HuH-7.5 (cell line): ENCODE data around the gene MRE11.

Experiments
- DNase-seq: peaks from one replicate; pipeline ENCODE4 v3.0.0; 2011; ENCODE audit warnings: low spot score

The MRE11 gene

DNA sequence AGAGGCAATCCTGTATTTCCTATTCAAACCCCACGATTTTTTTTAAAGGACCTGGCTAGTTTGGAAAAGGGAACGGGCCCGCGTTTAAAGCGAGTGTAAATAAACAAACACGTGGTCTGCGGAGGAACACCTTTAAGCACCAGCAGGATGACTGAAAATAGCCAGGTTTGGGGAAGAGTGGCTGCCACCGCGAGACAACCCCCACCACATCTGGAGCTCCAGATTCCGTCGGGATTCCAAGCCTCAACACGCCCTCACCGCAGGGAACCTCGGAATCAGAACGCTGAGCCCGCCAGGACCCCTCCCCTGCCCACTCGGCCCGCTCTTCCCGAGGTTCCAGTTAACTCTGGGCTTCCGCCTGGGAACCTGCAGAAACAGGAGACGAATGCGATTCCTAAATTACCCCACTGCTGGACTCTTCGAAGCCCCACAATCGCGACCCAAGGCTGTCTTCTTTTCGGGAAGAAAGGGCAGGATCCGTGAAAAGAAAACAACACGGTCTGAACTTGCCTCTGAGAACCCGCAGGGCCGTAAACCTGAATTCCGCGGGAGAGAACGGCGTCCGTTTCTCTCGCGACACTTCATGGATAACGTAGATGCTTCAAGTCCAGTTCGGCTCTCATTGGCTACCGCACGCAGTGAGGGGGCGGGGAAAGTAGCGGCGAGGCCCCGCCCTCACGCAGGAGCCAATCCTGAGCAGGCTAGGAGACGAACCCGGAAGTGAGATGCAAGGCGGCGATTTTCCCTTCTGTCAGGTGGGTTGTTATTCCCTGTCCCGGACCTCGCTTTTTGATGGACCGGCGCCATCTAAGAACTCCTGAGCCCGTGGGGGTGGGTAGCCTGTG, at the start of gene MRE11, which contains the start of gene ANKRD49:
Gene MRE11, minus strand, starts transcription at position 564 of the 845 bp plus-strand sequence. CDS start 1,043 bp downstream, outside the sequence.
Gene ANKRD49, plus strand, starts transcription at position 704 of the 845 bp plus-strand sequence. CDS start 2,710 bp downstream, outside the sequence.
- peak; percentile 48 for DNase-seq

DNA sequence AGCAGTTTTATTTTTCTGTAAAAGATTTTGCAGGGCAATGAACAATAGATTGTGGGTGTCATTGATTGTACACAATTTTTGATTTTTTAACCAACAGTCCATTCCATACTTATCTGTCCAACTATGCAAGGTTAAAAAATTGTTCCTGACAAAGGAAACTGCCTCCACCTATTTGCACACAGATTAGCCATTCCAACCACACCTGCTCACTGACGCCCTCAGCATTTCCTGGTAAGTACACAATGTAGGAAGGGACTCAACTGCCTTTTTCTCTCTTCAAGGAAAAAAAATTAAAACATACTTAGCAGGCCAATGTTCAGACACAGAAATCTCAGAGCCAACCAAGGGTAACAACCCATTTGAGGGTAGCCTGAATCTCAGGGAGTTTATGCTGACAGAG, 45.8 kb upstream of the MRE11 start:
- DNase-seq, result no peak

DNA sequence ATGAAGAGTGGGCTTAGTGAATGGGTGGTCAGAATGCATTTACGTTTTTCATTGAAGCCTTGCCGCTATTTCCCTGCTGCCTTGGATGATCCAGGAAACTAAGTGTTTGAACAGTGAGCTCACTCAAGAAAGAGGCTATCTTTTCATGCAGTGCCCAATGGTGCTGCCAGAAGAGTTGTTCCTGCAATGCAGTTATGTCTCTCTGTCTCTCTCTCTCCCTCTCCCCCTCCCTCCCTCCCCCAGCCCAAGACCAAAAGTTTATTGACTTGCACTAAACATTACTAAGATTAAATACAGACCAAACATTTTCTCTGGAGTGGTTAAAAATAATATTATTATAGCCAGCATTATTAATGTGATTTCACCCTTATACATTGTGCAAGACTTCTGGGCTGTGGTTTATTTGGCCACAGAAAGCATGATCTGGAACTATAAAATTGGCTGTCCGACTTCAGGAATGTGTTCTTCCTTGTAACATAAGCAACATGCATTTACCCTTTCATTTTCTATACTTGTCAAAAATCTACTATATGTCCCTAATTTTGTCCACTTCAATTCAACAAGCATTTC, 43.5 kb upstream of the MRE11 start:
- DNase-seq, result no peak

DNA sequence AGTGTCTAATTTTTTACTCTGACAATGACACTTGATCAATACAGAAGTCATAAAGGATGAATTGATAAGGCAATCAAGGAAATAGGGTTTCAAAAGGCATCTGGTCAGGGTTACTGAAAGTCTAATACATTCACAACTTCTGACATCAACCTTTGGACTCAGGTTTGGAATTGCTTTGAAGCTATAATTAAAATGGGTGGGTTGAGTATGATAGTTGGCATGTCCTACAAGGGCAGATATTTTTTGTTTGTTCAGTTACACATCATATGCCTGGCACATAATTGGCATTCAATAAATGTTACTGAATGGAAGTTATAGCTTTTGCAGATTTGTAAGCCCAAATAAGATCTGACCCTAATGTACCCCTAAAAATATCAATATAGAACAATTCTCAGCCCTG, 42.7 kb upstream of the MRE11 start:
- no peak for DNase-seq

DNA sequence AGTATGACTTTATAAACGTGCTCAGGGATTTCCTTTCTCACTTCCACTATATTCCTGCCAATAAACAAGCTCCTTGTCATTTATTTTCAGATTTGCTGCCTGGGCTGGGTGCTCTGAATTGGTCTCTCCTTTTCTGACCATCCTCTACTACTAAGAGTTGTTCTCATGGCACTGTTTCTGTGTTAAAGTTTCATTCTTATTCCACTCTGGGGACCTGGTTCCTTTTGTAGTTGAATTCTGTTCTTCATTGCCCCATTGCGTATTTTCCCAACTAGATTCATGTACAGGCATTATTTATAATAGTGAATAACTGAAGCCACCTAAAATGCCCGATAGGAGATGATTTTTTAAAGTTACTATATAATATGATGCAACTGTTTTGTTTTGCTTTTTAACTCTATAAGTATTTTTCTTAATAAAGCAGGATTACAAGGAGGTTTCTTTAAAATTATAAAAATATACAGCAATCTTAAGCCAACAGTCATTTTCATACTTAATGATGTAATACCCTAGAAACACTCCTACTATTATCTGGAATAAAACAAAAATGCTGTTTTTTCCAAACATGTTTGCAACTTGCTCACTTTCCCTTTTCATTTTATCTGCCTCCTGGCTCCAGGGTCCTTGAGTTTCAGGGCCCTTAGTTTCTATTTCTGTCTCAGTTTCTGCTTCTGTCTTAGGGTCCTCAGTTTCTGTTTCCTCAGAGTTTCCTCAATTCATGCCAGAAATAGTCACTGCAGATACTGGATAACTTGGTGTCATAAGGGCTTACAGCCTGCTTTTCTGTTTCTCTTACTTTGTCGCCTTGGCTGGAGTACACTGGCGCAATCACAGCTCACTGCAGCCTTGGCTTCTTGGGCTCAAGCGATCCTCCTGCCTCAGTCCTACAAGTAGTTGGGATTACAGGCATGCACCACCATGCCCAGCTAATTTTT, 40.3 kb upstream of the MRE11 start:
- no peak for DNase-seq

DNA sequence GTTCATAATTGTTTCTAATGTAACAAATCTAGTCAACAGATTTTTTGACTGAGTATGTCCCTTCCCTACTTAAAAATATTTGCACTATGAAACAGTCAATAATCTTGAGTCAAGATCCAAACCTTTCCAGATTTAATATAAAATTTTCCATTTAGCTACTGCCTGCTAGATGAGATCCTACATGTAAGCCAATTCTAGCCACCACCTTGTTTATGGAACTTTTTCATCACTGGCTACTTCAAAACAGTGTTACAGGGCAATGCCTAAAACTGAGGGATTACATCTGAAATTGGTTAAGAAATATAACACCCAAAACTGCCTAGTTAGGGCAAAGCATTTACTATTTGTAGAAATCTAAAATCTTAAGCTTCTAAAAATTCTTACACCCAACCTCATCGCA, 39.6 kb upstream of the MRE11 start:
- no peak for DNase-seq

DNA sequence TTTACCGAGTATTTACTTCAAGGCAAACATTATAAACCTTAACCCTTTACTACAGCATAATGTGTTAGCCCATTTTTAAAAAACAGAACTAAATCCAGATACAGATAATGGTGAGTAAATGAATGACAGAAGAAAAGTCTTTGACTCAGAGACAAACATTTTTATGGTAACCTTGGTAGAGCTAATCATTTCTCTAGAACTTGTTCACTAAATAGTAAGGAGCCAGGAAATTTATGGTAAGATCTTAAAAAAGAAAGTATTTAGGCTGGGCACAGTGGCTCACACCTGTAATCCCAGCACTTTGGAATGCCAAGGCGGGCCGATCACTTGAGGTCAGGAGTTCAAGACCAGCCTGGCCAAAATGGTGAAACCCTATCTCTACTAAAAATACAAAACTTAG, 38.6 kb upstream of the MRE11 start:
- no peak for DNase-seq

DNA sequence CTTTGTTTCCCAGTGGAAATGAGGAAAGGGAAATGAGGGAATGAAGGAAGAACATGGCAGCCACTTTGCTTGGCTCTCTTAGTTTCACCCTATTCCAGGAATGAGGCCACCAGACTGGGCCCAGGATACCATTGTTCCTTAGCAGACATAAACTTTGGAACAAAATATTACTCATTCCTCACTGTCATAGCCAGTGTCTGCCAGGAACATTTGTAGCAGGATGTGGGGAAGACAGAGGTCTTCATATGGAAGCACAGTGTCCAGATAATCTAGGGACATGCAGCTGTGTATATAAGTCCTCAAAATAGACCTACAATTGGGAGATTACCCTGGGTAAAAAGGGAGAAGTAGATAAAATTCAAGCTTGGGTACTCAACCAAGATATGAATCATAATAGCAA, 34.9 kb upstream of the MRE11 start:
- no peak for DNase-seq

DNA sequence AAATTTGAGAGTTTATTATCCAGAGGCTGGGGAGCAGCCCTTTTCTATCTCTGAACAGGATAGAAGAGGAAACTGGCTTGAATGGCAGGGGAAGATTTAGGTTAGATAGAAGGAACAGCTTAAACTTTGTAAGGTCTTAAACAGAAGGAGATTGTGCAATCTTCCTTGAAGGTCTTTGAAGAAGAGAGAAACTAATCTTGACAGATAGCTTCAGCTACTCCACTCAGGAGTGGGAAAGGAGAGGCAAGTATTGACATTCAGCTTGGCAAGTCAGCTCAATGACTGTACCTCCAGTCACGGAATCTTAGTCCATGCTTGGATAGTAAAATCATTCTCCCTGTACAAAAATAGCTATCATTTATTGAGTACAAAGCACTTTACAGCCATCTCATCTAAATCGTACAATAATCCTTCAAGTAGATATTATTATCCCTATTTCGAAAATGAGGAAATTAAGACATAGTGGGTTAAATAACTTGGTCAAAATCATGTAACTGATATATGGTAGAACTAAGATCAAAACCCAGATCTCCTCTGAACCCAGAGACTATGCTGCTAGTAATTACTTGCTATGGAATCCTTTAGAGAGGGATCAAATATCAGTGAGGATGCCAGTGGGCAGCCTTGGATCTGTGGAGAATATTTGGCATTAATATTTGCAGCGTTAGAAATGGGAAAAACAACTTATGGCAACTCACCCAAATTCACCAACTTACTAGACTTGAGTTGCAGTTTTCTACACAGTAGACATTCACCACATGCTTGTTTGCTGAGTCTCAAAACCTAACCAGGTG, 33.2 kb upstream of the MRE11 start:
- no peak for DNase-seq

DNA sequence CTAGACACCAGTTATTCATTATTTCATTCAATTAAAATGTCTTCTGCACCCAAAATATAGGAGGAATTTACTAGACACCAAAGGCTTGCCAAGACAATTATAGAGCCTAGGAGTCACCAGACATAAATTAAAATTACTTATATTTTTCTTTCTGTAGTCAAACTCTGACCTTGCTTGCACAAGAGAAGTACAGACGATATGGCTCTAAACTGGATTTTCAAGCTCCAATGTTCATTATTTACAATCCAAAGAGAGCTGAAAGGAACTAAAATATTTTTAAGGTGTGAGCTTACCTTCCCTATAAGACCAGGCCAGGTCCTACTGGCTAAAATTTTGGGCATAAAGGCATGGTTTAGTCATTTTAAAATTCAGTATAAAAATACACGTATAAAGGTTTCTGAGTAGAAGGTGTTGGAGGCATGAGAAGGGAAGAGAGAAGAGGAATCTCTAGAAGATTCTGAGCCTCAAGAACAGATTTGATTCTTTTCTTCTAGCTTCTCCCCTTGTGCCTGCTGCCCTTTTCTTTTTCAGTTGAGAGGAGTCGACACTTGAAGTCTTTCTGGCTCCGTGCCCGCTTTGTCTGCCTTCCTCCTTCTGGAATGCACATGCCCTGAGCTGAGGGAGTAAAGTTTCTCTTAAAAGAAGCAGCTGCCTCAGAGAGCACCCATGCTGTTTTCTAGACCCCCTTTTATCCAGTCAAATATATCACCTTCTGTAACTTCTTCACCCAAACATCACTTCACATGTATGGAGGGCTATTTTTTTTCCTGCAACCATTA, 32.1 kb upstream of the MRE11 start:
- DNase-seq, result no peak

DNA sequence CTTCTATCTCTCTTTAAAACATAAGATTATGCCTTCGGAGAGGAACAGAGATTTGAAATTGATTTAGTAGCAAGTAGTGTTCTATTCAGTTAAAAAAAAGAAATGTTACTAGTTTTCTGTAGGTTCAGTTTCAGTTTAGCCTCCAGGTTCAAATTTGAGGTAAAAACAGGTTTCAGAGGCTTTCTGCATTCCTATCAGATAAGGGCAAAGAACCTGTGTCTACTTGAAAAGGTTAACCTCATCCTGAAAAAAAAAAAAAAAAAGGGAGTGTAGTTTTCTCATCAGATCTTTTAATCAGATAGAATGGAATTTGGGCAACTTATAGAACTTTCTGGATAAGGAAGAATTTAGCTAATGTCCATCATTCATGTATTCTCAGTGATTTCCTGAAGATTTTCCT, 30.7 kb upstream of the MRE11 start:
- no peak for DNase-seq

DNA sequence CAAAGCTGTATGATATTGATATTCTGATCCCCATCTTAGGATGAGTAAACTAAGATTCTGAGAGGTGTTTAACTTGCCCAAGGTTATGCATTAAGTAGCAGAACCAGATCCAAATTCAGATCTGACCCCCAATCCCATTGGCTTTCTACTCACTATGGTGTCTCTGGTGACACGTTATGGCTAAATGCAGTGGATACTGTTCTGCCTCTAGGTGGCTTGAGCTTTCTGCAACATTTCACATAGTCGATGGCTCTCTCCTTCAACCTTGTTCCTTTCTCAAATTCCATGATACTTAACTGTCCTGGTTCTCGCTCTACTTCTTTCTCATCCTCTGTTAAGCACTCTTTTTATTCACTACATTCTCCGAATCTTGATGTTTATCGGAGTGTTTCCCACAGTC, 28.0 kb upstream of the MRE11 start:
- no peak for DNase-seq

DNA sequence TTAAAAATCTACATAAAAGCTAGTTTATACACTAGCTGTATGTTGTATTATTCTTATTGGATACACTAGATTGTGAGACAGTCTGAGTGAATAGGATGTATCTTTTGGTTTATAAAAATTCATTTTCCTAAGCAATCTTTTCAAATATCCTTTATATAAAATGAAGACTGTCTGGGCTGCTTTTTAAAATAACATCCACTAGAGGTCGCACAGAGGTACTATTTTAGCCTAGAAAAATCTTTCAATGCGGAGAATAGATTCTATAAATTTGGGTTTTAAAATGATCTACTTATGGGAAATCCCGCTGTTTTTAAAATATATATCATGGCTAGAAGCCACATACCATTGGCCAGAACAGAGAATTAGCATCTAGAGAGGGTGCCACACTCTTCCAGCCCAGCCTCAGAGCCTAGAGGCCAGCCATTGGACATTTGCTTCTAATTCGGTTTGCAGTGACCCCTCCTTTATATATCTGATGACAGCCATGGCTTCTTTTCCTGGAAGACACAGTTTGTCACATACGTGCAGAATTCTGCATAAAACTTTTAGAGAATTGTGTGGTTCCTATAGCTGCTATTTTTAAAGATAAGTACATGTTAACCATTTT, 25.9 kb upstream of the MRE11 start:
- DNase-seq, result no peak

DNA sequence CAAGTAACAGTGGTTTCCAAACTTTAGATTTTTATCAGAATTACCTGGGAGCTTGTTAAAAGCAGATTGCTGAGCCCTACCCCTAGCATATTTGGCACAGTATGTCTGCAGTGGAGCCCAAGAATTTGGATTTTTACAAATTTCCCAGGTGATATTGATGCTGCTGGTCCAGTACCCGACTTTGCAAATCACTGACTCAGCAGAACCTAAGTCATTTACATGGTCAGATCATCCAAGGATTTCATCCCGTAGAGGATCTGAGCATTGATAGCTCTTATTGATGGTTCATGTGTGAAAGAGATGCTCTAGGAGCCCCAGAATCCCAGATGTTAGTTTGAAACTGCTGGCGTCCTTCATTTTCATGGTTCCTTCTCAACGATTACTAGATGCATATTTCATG, 24.7 kb upstream of the MRE11 start:
- DNase-seq, result no peak

DNA sequence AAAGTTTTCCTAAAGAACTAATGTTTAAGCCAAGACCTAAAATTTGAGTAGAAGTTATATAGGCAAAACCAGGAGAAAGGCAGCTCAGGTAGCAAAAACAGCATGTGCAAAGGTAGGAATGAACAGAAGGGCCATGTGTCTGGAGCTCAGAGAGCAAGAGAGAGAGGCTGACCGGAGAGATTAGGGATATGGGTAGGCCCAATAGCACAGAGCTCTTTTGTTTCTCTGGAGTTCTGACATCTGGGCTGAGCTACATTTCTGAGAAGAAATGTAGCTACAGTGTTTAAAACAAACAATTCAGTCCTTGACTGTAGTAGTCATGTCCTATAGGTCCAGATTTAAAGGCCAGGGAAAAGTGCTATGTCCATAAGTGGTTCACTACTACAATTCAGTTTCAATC, 23.1 kb upstream of the MRE11 start:
- DNase-seq, result no peak

DNA sequence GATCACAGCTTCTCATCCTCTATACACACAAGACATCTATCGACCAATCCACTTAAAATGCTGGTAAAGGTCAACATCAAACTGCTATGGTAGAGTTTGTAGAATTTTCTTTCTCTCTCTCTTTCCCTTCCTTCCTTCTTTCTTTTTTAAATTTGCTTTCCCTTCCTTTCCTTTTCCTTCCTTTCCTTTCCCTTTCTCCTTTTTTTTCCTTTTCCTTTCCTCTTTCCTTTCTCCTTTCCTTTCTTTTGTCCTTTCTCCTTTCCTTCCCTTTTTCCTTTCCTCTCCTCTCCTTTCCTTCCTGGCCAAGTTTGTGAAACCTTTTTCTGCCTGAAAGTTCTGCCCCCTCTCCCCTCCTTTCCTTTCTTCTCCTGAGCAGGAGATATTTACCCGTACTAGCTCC, 21.8 kb upstream of the MRE11 start:
- DNase-seq, result no peak

DNA sequence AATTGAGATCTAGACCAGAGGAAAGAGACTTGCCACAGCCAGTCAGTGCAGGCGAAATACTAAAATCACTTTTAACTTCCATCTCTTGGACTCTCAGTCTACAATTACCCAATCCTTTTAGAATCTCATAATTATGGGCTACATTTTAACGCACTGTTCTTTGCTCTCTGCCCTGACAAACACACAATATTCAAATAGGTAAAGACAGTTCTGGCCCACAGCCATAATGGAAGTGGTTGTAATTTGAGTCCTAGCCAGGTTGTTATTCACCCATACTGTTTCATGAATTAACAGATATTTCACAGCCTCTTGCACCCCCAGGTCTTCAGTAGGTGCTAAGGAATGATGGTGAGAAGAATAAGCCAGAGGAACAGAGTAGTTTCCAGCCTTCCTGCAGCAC, 19.4 kb upstream of the MRE11 start:
- DNase-seq, result no peak

DNA sequence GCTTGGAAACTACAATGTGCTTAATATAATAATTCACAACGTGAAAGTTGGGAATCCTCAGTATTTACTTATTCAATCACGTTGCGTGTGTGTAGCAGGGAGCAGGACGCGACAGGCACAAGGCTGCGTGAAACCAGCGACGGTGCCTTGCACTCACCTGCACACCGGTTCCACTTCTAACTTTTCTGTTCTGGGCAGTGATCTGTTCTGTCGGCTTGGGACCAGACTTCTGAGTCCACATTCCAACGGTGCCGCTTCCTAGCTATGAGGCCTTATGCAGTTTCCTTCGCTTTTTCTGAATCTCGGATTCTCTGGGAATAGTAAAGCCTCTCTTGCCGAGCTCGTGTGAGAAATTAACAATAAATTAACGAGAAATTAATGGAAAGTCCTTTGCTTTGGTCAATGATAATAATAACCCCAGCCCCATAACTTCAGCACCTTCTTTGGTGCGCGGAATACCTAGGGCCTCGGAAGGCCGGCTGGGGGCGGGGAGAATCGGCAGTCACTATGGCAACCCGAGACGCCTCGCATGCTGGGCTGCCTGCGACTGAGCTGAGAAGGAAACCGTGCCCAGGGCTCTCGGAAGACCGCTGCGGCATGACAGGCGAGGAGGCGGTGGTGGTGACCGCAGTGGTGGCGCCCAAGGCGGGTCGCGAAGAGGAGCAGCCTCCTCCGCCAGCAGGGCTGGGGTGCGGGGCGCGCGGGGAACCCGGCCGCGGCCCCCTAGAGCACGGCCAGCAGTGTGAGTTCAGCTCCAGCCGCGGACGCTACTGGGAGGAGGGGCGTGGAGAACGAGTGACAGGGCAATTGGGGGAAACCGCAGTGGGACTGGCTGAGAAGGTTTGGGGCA, 18.5 kb upstream of the MRE11 start, which contains the start of gene C11orf97:
Gene C11orf97, plus strand, starts transcription at position 530 of the 850 bp plus-strand sequence. Its CDS starts 68 bp downstream, at position 598.
- DNase-seq, result peak; percentile 9

DNA sequence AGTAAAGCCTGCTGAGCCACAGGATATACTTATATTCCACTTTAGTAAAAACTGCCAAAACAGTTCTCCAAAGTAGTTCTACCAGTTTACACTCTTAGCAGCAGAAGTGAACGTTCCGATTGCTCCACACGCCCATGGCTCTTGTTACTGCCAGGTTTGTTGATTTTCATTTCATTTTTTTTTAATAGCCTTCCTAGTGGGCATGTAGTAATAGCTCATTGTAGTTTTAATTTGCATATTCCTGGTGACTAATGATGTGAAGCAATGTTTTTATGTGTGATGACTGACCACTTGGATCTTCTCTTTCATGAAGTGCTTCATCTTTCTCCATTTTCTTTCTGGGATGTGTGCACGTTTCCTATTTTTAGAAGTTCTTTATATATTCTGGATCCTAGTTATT, 13.8 kb upstream of the MRE11 start:
- no peak for DNase-seq
